Endothelial cell of umbilical vein (primary cell): ENCODE results near the gene SNAI3. TPM values are rescaled to one million over a fixed set of nuclear protein-coding genes. Genes with fewer than 3 reads are reported as not detected.

Experiments
- BruUV-seq: library from RNA; stranded (reverse); fragments of 400-500 nt; replicated peaks from 2 replicates; lab custom pipeline; 2021; lab: Mats Ljungman, UMichigan
- CTCF ChIA-PET: fragments of 300-600, 350-600 bp; sonication (Branson Sonifier 250); formaldehyde crosslinking; loops from one replicate; lab custom pipeline; 2021; ENCODE audit warnings: antibody characterized with exemption, inconsistent platforms; lab: Charles Lee
- POLR2A ChIA-PET: fragments of 300-600, 350-600 bp; sonication (Branson Sonifier 250); formaldehyde crosslinking; loops from one replicate; lab custom pipeline; 2021; ENCODE audit warnings: antibody characterized with exemption, inconsistent platforms; lab: Charles Lee
- DNase-seq: peaks from one replicate; pipeline ENCODE4 v3.0.0-alpha.2; 2011; ENCODE audit warnings: low read depth, low spot score
- FAIRE-seq: peaks from 2 replicates; lab custom pipeline; 2011; peaks lifted over from hg19 to GRCh38; lab: Jason Lieb, UNC
- H2AFZ ChIP-seq: 2 replicates; pipeline ENCODE4 v1.6.0; 2012; ENCODE audit warnings: low read depth, low read length, control low read depth, inconsistent platforms
- H3K27ac ChIP-seq: 2 replicates; pipeline ENCODE4 v1.5.1; 2011; ENCODE audit warnings: low read depth, mild to moderate bottlenecking, control low read depth, low read length, moderate library complexity; ENCODE audit not compliant: insufficient read depth
- H3K27me3 ChIP-seq, 2 experiments: 2 replicates each; pipeline versions ENCODE4 v1.6.0 to v1.6.1; 2011; ENCODE audit warnings: low read length in 2 of 2, mixed read lengths in 1 of 2; ENCODE audit not compliant: control insufficient read depth in 2 of 2, insufficient read depth in 2 of 2
- H3K36me3 ChIP-seq, 2 experiments: 2 replicates in 1 of 2; 3 replicates in 1 of 2; pipeline ENCODE4 v1.5.1; 2011; ENCODE audit warnings: low read length in 2 of 2, mild to moderate bottlenecking in 1 of 2, moderate library complexity in 1 of 2; ENCODE audit not compliant: control insufficient read depth in 2 of 2, insufficient read depth in 2 of 2; ENCODE audit errors: extremely low read depth in 1 of 2
- H3K4me1 ChIP-seq: 3 replicates; pipeline ENCODE4 v1.5.1; 2011; ENCODE audit warnings: mild to moderate bottlenecking, low read length; ENCODE audit not compliant: control insufficient read depth, insufficient read depth; ENCODE audit errors: extremely low read depth
- H3K4me2 ChIP-seq: 2 replicates; pipeline ENCODE4 v1.6.1; 2011; ENCODE audit warnings: low read length, control low read depth, mixed read lengths; ENCODE audit not compliant: insufficient read depth
- H3K4me3 ChIP-seq, 3 experiments: fragments of 200-600 bp in 1 of 3; sonication (generic), shearing (Covaris generic) in 1 of 3; replicated peaks in 1 of 3; 2 replicates each; pipeline ENCODE4 v1.5.1; 2011 to 2016; ENCODE audit warnings: control low read depth in 3 of 3, low read length in 3 of 3, mild to moderate bottlenecking in 2 of 3, inconsistent platforms in 1 of 3, low read depth in 1 of 3, moderate library complexity in 1 of 3; ENCODE audit not compliant: insufficient read depth in 1 of 3
- H3K79me2 ChIP-seq: 2 replicates; pipeline ENCODE4 v1.6.0; 2012; ENCODE audit warnings: low read length, inconsistent platforms; ENCODE audit not compliant: control insufficient read depth, insufficient read depth
- H3K9ac ChIP-seq: replicated peaks from 2 replicates; pipeline ENCODE3; 2011; ENCODE audit warnings: low read length, control low read depth; ENCODE audit not compliant: insufficient read depth; ENCODE audit errors: extremely low read depth
- H3K9me1 ChIP-seq: replicated peaks from 3 replicates; pipeline ENCODE4 v1.6.0; 2011; ENCODE audit warnings: mild to moderate bottlenecking, low read length; ENCODE audit not compliant: control insufficient read depth, insufficient read depth; ENCODE audit errors: extremely low read depth
- H3K9me3 ChIP-seq: replicated peaks from 2 replicates; pipeline ENCODE4 v1.5.1; 2012; ENCODE audit warnings: low read length, inconsistent platforms; ENCODE audit not compliant: control insufficient read depth, insufficient read depth
- H4K20me1 ChIP-seq: replicated peaks from 2 replicates; pipeline ENCODE3; 2011; ENCODE audit warnings: mild to moderate bottlenecking, low read length; ENCODE audit not compliant: control insufficient read depth, insufficient read depth; ENCODE audit errors: extremely low read depth
- EZH2 ChIP-seq: IDR thresholded peaks from 2 replicates; pipeline ENCODE4 v1.6.1; 2012; ENCODE audit warnings: borderline replicate concordance, low read depth, mild to moderate bottlenecking, moderate library complexity, low read length, inconsistent platforms; ENCODE audit not compliant: severe bottlenecking
- FOS ChIP-seq: IDR thresholded peaks from 2 replicates; pipeline ENCODE4 v1.6.1; 2011; ENCODE audit warnings: mild to moderate bottlenecking, low read length, moderate library complexity, borderline replicate concordance; ENCODE audit not compliant: insufficient read depth
- GATA2 ChIP-seq: IDR thresholded peaks from 2 replicates; pipeline ENCODE4 v1.7.0; 2011; ENCODE audit warnings: low read depth, mild to moderate bottlenecking, moderate library complexity, mixed read lengths, low read length; ENCODE audit not compliant: insufficient read length, insufficient read depth
- JUN ChIP-seq: IDR thresholded peaks from 2 replicates; pipeline ENCODE4 v1.6.1; 2011; ENCODE audit warnings: borderline replicate concordance, low read depth; ENCODE audit not compliant: insufficient read length, insufficient read depth
- MYC ChIP-seq: IDR thresholded peaks from one replicate; pipeline ENCODE4 v1.6.1; 2011; ENCODE audit warnings: mild to moderate bottlenecking, low read depth, low read length
- POLR2A ChIP-seq: IDR thresholded peaks from 2 replicates; pipeline ENCODE4 v1.6.1; 2012; ENCODE audit warnings: low read depth, mild to moderate bottlenecking, control low read depth, low read length
- POLR2AphosphoS5 ChIP-seq: IDR thresholded peaks from 2 replicates; pipeline ENCODE4 v1.6.1; 2012; ENCODE audit warnings: low read depth, mild to moderate bottlenecking, control low read depth, low read length, moderate library complexity; ENCODE audit not compliant: insufficient read depth
- dilution Hi-C: fragments of 300-500 bp; cut with MboI; formaldehyde crosslinking; loops from one replicate; pipeline ENCODE4 v1.15.0; 2019; ENCODE audit warnings: low sequenced_read_pairs; ENCODE audit not compliant: extremely low pct_ligation_motif_present
- intact Hi-C: fragments of 100-400 bp; cut with micrococcal nuclease; formaldehyde crosslinking; loops from one replicate; pipeline ENCODE4 v1.10.0; 2022
- polyA plus RNA-seq, 4 experiments: library from polyadenylated mRNA; depleted of rRNA in 3 of 4; stranded (reverse) in 3 of 4; unstranded in 1 of 4; fragments of >200 nt; gene quantifications; 2 replicates each; pipeline versions ENCODE4 v1.2.1 to v1.2.3, GENCODE V29; 2011 to 2012; ENCODE audit warnings: missing spikeins in 1 of 4
- total RNA-seq: library from RNA; stranded (reverse); gene quantifications from 2 replicates; pipeline ENCODE4 v1.2.3, GENCODE V29; 2021
- TF ChIP-seq, protein P1 (sequence below): IDR thresholded peaks from 2 replicates; pipeline ENCODE4 v1.6.1; 2011; ENCODE audit not compliant: insufficient read depth, insufficient read length
- TF ChIP-seq, protein P2 (sequence below), 2 donors: IDR thresholded peaks; 1 replicate in 1 of 2; 2 replicates in 1 of 2; pipeline ENCODE4 v1.5.1; 2011; ENCODE audit warnings: low read length in 2 of 2, mild to moderate bottlenecking in 2 of 2, moderate library complexity in 2 of 2, control low read depth in 1 of 2, inconsistent platforms in 1 of 2, low read depth in 1 of 2; ENCODE audit not compliant: insufficient read depth in 1 of 2; ENCODE audit errors: extremely low read depth in 1 of 2

SNAI3 gene
- total and polyA plus RNA-seq, 2 donors (not counting 3 experiments of a cell fraction or from before 2014, with no cell fraction given) = 0.30 to 0.31 TPM

DNA sequence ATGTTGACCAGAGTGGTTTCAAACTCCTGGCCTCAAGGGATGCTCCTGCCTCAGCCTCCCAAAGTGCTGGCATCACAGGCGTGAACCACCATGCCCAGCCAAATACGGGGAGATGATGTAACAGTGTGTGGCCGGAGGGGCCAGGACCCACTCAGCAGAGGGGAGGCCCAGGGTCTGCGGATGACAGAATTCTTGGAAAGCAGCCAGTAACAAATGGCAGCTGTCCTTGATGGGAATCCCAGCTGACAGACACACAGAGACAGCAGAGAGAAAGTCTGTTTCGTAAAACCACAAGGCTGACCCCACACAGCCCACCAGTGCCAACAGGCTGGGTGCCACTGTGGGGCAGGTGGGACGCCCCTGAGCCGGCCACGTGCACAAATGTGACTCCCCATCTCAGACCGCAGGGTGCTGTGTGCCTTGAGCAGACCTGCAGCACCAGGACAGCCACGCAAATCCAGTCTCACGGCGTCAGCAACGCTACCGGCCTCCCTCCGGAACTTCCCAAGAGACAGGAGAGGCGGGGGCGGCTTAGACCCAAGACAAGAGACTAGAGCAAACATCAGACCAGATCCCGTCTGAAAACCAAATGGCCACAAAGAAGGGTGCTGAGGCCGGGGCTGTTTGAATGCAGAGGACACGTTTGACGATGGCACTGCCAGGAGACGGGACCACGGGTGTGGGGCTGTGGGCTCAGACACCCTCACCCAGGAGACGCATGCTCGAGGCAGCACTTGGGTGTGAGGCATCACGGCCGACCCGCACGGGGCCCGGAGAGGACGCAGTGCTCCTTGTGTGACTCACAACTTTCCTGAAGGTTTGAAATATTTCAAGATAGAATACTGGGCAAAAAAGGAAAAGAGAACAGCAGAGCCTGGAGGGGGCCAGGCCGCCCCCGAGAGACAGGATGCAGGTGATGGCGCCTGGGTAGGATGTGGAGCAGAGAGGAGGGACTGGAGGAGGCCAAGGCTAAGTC is 44.6 kb upstream of the SNAI3 start:
- Histone ChIP-seq H3K9ac (no peak overlapping the region), H3K79me2 (peaks cover 2% of the 10 kb centered on the region), H3K9me3 (no peaks in the 10 kb centered on the region), H2AFZ (no peak overlapping the region), H3K27me3 (no peaks in the 10 kb centered on the region), H3K36me3 (peaks cover 9 to 71% of the 10 kb centered on the region in 2 experiments), H3K4me3 (no peak overlapping the region), H3K4me1 (no peaks in the 10 kb centered on the region), H3K9me1 (no peaks in the 10 kb centered on the region), H4K20me1 (no peaks in the 10 kb centered on the region), H3K27ac (no peak overlapping the region), H3K4me2 (no peak overlapping the region)
- intact Hi-C loops (no loop called here), dilution Hi-C loops (no loop called here)
- FAIRE-seq (no peak), DNase-seq (no peak)
- ChIA-PET POLR2A (no interaction called here), CTCF (no interaction called here)
- TF ChIP-seq, protein P1, sequence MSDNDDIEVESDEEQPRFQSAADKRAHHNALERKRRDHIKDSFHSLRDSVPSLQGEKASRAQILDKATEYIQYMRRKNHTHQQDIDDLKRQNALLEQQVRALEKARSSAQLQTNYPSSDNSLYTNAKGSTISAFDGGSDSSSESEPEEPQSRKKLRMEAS = no peak
- TF ChIP-seq POLR2A = no peak
- TF ChIP-seq GATA2 = no peak
- no peak for TF ChIP-seq FOS
- TF ChIP-seq POLR2AphosphoS5 = no peak
- TF ChIP-seq JUN = no peak
- no peak for TF ChIP-seq MYC
- TF ChIP-seq, protein P2, sequence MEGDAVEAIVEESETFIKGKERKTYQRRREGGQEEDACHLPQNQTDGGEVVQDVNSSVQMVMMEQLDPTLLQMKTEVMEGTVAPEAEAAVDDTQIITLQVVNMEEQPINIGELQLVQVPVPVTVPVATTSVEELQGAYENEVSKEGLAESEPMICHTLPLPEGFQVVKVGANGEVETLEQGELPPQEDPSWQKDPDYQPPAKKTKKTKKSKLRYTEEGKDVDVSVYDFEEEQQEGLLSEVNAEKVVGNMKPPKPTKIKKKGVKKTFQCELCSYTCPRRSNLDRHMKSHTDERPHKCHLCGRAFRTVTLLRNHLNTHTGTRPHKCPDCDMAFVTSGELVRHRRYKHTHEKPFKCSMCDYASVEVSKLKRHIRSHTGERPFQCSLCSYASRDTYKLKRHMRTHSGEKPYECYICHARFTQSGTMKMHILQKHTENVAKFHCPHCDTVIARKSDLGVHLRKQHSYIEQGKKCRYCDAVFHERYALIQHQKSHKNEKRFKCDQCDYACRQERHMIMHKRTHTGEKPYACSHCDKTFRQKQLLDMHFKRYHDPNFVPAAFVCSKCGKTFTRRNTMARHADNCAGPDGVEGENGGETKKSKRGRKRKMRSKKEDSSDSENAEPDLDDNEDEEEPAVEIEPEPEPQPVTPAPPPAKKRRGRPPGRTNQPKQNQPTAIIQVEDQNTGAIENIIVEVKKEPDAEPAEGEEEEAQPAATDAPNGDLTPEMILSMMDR (IDR thresholded peaks at IDR 0.05; ENCODE audit: extremely low read depth in 1 of 2, insufficient read depth in 1 of 2, low read depth in 1 of 2, low read length in 2 of 2) = no peak
- no peak for TF ChIP-seq EZH2
- BruUV-seq = no TSS peak
